GM19397 (cell line): ENCODE measurements around the gene CBFA2T2.
A peak's percentile ranks its signal among the peaks of the same experiment; 100 is the strongest.

Source experiments
- ATAC-seq: cut with Tn5 transposase; IDR thresholded peaks from one replicate; pipeline ENCODE4 v1.9.1; 2021; ENCODE audit warnings: mild to moderate bottlenecking, moderate library complexity; ENCODE audit not compliant: unreplicated experiment

CBFA2T2 gene

GRCh38 chr20:33675136-33675959, 185.5 kb downstream of the CBFA2T2 start:
- ATAC-seq, result no peak

GRCh38 chr20:33676121-33676520, 186.2 kb downstream of the CBFA2T2 start:
- no peak for ATAC-seq

- no peak for ATAC-seq
Measured at GRCh38 chr20:33676652-33677645, 187.1 kb downstream of the CBFA2T2 start.

GRCh38 chr20:33677991-33678702, 188.3 kb downstream of the CBFA2T2 start:
- no peak for ATAC-seq

GRCh38 chr20:33679758-33680485, 190.0 kb downstream of the CBFA2T2 start:
- ATAC-seq, result peak; percentile 48

GRCh38 chr20:33680686-33681085, 190.8 kb downstream of the CBFA2T2 start:
- no peak for ATAC-seq

- no peak for ATAC-seq
Measured at GRCh38 chr20:33681288-33681687, 191.4 kb downstream of the CBFA2T2 start.

- no peak for ATAC-seq
Measured at GRCh38 chr20:33681728-33682353, 191.9 kb downstream of the CBFA2T2 start.

- no peak for ATAC-seq
Measured at GRCh38 chr20:33684533-33685327, 194.8 kb downstream of the CBFA2T2 start.

- ATAC-seq, result peak; percentile 36
Measured at GRCh38 chr20:33685328-33686099, 195.6 kb downstream of the CBFA2T2 start.

- peak; percentile 86 for ATAC-seq
Measured at GRCh38 chr20:33686100-33686983, 196.4 kb downstream of the CBFA2T2 start, which contains the start of gene E2F1. Gene E2F1, minus strand, starts transcription at chr20:33686385. Its CDS starts 121 bp downstream, at chr20:33686264.

- no peak for ATAC-seq
Measured at GRCh38 chr20:33686984-33687366, 197.1 kb downstream of the CBFA2T2 start.

GRCh38 chr20:33687370-33687915, 197.5 kb downstream of the CBFA2T2 start:
- ATAC-seq, result no peak

- ATAC-seq, result no peak
Measured at GRCh38 chr20:33687993-33688937, 198.4 kb downstream of the CBFA2T2 start.

GRCh38 chr20:33688938-33689424, 199.1 kb downstream of the CBFA2T2 start:
- no peak for ATAC-seq

GRCh38 chr20:33689493-33689892, 199.6 kb downstream of the CBFA2T2 start:
- ATAC-seq, result no peak
